SK-N-SH (cell line): ENCODE data around the gene ARIH2. TPM values are rescaled to one million over a fixed set of nuclear protein-coding genes. Genes with fewer than 3 reads are reported as not detected.

ENCODE experiments used
- CTCF ChIA-PET: fragments of 300-600, 350-600 bp; formaldehyde crosslinking; extraction: SDS; loops from one replicate; lab custom pipeline; 2021; lab: Yijun Ruan, JAX
- POLR2A ChIA-PET: fragments of 350-600 bp; sonication (Branson Sonifier 250); formaldehyde crosslinking; extraction: SDS; loops from one replicate; lab custom pipeline; 2020; ENCODE audit warnings: antibody characterized with exemption, inconsistent platforms; lab: Yijun Ruan, JAX
- DNase-seq: peaks from one replicate; pipeline ENCODE4 v3.0.0; 2012
- H2AFZ ChIP-seq: fragments of 200-600 bp; sonication (generic); 2 replicates; pipeline ENCODE4 v1.8.1; 2016; ENCODE audit warnings: antibody characterized with exemption, mild to moderate bottlenecking, low read depth
- H3F3A ChIP-seq: fragments of 200-600 bp; sonication (generic); replicated peaks from 2 replicates; pipeline ENCODE3; 2016; ENCODE audit warnings: antibody characterized with exemption, mild to moderate bottlenecking; ENCODE audit not compliant: insufficient read depth
- H3K27ac ChIP-seq, 2 experiments: fragments of 200-500 bp in 1 of 2; fragments of 200-600 bp in 1 of 2; sonication (Bioruptor generic) in 1 of 2; sonication (generic), shearing (Covaris generic) in 1 of 2; 2 replicates each; pipeline versions ENCODE4 v1.5.1 to v1.6.1; 2014 to 2016; ENCODE audit warnings: low read depth in 2 of 2, inconsistent platforms in 1 of 2, low read length in 1 of 2, mild to moderate bottlenecking in 1 of 2, mixed read lengths in 1 of 2
- H3K27me3 ChIP-seq: fragments of 200-600 bp; sonication (generic), shearing (Covaris generic); 2 replicates; pipeline ENCODE4 v1.6.1; 2016; ENCODE audit warnings: mixed run types; ENCODE audit not compliant: insufficient read depth
- H3K36me3 ChIP-seq, 2 experiments: fragments of 200-500 bp in 1 of 2; fragments of 200-600 bp in 1 of 2; sonication (Bioruptor generic) in 1 of 2; sonication (generic) in 1 of 2; replicated peaks in 1 of 2; 2 replicates each; pipeline versions ENCODE3 to v1.5.1; 2014 to 2016; ENCODE audit warnings: low read length in 1 of 2, mild to moderate bottlenecking in 1 of 2; ENCODE audit not compliant: insufficient read depth in 2 of 2, control insufficient read depth in 1 of 2
- H3K4me1 ChIP-seq, 2 experiments: fragments of 200-500 bp in 1 of 2; fragments of 200-600 bp in 1 of 2; sonication (Bioruptor generic) in 1 of 2; sonication (generic), shearing (Covaris generic) in 1 of 2; 2 replicates each; pipeline versions ENCODE4 v1.5.1 to v1.6.1; 2014 to 2016; ENCODE audit warnings: low read depth in 1 of 2, low read length in 1 of 2, mixed run types in 1 of 2; ENCODE audit not compliant: insufficient read depth in 2 of 2, control insufficient read depth in 1 of 2
- H3K4me2 ChIP-seq: fragments of 200-600 bp; sonication (generic), shearing (Covaris generic); 2 replicates; pipeline ENCODE4 v1.6.1; 2017; ENCODE audit warnings: mixed run types
- H3K4me3 ChIP-seq, 2 experiments: fragments of 200-500 bp in 1 of 2; fragments of 200-600 bp in 1 of 2; sonication (Bioruptor generic) in 1 of 2; sonication (generic), shearing (Covaris generic) in 1 of 2; 2 replicates each; pipeline versions ENCODE4 v1.5.1 to v1.8.1; 2014 to 2016; ENCODE audit warnings: low read depth in 2 of 2, inconsistent platforms in 1 of 2, low read length in 1 of 2, mild to moderate bottlenecking in 1 of 2, mixed read lengths in 1 of 2, moderate library complexity in 1 of 2
- H3K79me2 ChIP-seq: fragments of 200-600 bp; sonication (generic); 2 replicates; pipeline ENCODE4 v1.8.1; 2017; ENCODE audit warnings: mild to moderate bottlenecking; ENCODE audit not compliant: insufficient read depth
- H3K9ac ChIP-seq: fragments of 200-600 bp; sonication (generic); 2 replicates; pipeline ENCODE4 v1.6.1; 2017; ENCODE audit warnings: mixed run types
- H3K9me2 ChIP-seq: fragments of 200-600 bp; sonication (generic); 2 replicates; pipeline ENCODE4 v1.6.1; 2017; ENCODE audit warnings: mixed run types
- H3K9me3 ChIP-seq: fragments of 200-600 bp; sonication (generic); 2 replicates; pipeline ENCODE4 v1.6.1; 2017; ENCODE audit warnings: mixed run types, mild to moderate bottlenecking, moderate library complexity
- H4K20me1 ChIP-seq: fragments of 200-600 bp; sonication (generic); 2 replicates; pipeline ENCODE4 v1.6.1; 2017; ENCODE audit warnings: mild to moderate bottlenecking, mixed run types; ENCODE audit not compliant: insufficient read depth
- CHD2 ChIP-seq: fragments of 150-350 bp; IDR thresholded peaks from 2 replicates; pipeline ENCODE4 v1.6.1; 2018; ENCODE audit warnings: low read length; ENCODE audit not compliant: partially characterized antibody
- ELF1 ChIP-seq: IDR thresholded peaks from 2 replicates; pipeline ENCODE4 v1.4.0; 2012
- FOXJ3 ChIP-seq: sonication (generic); formaldehyde crosslinking; IDR thresholded peaks from 2 replicates; pipeline ENCODE4 v1.5.1; 2020; ENCODE audit warnings: mild to moderate bottlenecking, missing genetic modification reagents
- GABPA ChIP-seq: IDR thresholded peaks from 2 replicates; pipeline ENCODE4 v1.4.0; 2012; ENCODE audit warnings: low read depth, mild to moderate bottlenecking
- IRF3 ChIP-seq: fragments of 150-350 bp; IDR thresholded peaks from 2 replicates; pipeline ENCODE4 v1.6.1; 2016; ENCODE audit warnings: mild to moderate bottlenecking, low read depth, low read length
- JUND ChIP-seq: IDR thresholded peaks from 2 replicates; pipeline ENCODE4 v1.4.0; 2012
- MAX ChIP-seq: IDR thresholded peaks from 2 replicates; pipeline ENCODE4 v1.4.0; 2012; ENCODE audit warnings: low read depth
- MEF2A ChIP-seq: IDR thresholded peaks from 2 replicates; pipeline ENCODE4 v1.4.0; 2012; ENCODE audit warnings: low read depth, borderline replicate concordance
- MXI1 ChIP-seq: IDR thresholded peaks from 2 replicates; pipeline ENCODE4 v1.6.1; 2012; ENCODE audit warnings: mild to moderate bottlenecking, low read depth, low read length, improper control_type of control experiment
- NFIC ChIP-seq: IDR thresholded peaks from 2 replicates; pipeline ENCODE4 v1.4.0; 2012; ENCODE audit warnings: borderline replicate concordance
- NRF1 ChIP-seq: IDR thresholded peaks from 2 replicates; pipeline ENCODE4 v1.6.1; 2012; ENCODE audit warnings: low read depth, mild to moderate bottlenecking, low read length
- PBX3 ChIP-seq: IDR thresholded peaks from 2 replicates; pipeline ENCODE4; 2012
- POLR2AphosphoS5 ChIP-seq: IDR thresholded peaks from 2 replicates; pipeline ENCODE4 v1.6.1; 2012; ENCODE audit warnings: low read depth, low read length
- RAD21 ChIP-seq: IDR thresholded peaks from 2 replicates; pipeline ENCODE4 v1.6.1; 2012; ENCODE audit warnings: mild to moderate bottlenecking, low read length
- RCOR1 ChIP-seq: fragments of 150-350 bp; IDR thresholded peaks from 2 replicates; pipeline ENCODE4 v1.6.1; 2017; ENCODE audit warnings: antibody characterized with exemption, low read length
- REST ChIP-seq: IDR thresholded peaks from 2 replicates; pipeline ENCODE4 v1.6.1; 2012; ENCODE audit warnings: mild to moderate bottlenecking, low read depth, low read length, moderate library complexity
- RXRA ChIP-seq: IDR thresholded peaks from 2 replicates; pipeline ENCODE4 v1.4.0; 2012; ENCODE audit warnings: low read depth, mild to moderate bottlenecking, borderline replicate concordance
- SIN3A ChIP-seq: IDR thresholded peaks from 2 replicates; pipeline ENCODE4 v1.6.1; 2012; ENCODE audit warnings: low read depth, mild to moderate bottlenecking, low read length, moderate library complexity, borderline replicate concordance
- SMC3 ChIP-seq: IDR thresholded peaks from 2 replicates; pipeline ENCODE4 v1.6.1; 2012; ENCODE audit warnings: low read depth, low read length, improper control_type of control experiment
- TAF1 ChIP-seq: IDR thresholded peaks from 2 replicates; pipeline ENCODE4 v1.6.1; 2012; ENCODE audit warnings: low read depth, mild to moderate bottlenecking, low read length, moderate library complexity, borderline replicate concordance
- TCF12 ChIP-seq: IDR thresholded peaks from 2 replicates; pipeline ENCODE4 v1.4.0; 2012
- TEAD4 ChIP-seq: IDR thresholded peaks from 2 replicates; pipeline ENCODE4 v1.4.0; 2012; ENCODE audit warnings: mild to moderate bottlenecking, borderline replicate concordance; ENCODE audit not compliant: insufficient read depth
- WGBS: methylation state at CpG from one replicate; pipeline ENCODE4 v1.1.6; 2017; ENCODE audit warnings: low lambda C conversion rate; 5-methylcytosine and 5-hydroxymethylcytosine counted together
- polyA plus RNA-seq, 3 experiments: library from polyadenylated mRNA; depleted of rRNA; stranded (reverse); fragments of >200 nt; gene quantifications; 2 replicates each; pipeline ENCODE4 v1.2.3, GENCODE V29; 2012
- TF ChIP-seq, protein P1 (sequence below): fragments of 150-350 bp; IDR thresholded peaks from 2 replicates; pipeline ENCODE4 v1.6.1; 2017; ENCODE audit warnings: antibody characterized with exemption, low read length, low read depth, borderline replicate concordance
- TF ChIP-seq, protein P2 (sequence below): IDR thresholded peaks from 2 replicates; pipeline ENCODE4 v1.4.0; 2012; ENCODE audit warnings: low read depth, borderline replicate concordance

Gene ARIH2
- polyA plus RNA-seq, 1 of the 3 experiments (the other 2 are of a cell fraction), result 69.7 TPM

- no peaks in the 10 kb centered on the region for H3K9me2 ChIP-seq
- H3K4me1 ChIP-seq, result peaks cover 0 to 34% of the 10 kb centered on the region in 2 experiments; a peak in 1 of 4 replicates
- H2AFZ ChIP-seq, result peak within 1 kb of the TSS; percentile 77; the same call in 1 of the 2 replicates
- CTCF ChIA-PET, result interaction anchor here (0.8 to 14.2 kb wide), 5 partner anchors 10 to 431 kb away, joined by 3 to 114 read pairs (median 3); partner anchors contain the start of genes P4HTM, USP4 and WDR6
- H3K4me3 ChIP-seq, result peak within 1 kb of the TSS; percentile 83 to 87
- H3K27me3 ChIP-seq, result no peaks in the 10 kb centered on the region
- H3F3A ChIP-seq, result peaks cover 34% of the 10 kb centered on the region
- H3K9ac ChIP-seq, result peak within 1 kb of the TSS; percentile 80
- peaks cover 20% of the 10 kb centered on the region for H4K20me1 ChIP-seq
- no peaks in the 10 kb centered on the region for H3K9me3 ChIP-seq
- 1% methylated on average over 28 of the region's 85 CpGs for whole genome bisulfite sequencing
- POLR2A ChIA-PET, result interaction anchor here (0.6 to 3.7 kb wide), 6 partner anchors 9 to 78 kb away, joined by 3 to 46 read pairs (median 3); partner anchors contain the start of gene WDR6
- H3K27ac ChIP-seq, result peak within 1 kb of the TSS; percentile 89 to 99
- DNase-seq, result peak; percentile 89
- peaks cover 55% of the 10 kb centered on the region for H3K79me2 ChIP-seq
- peaks cover 10 to 37% of the 10 kb centered on the region in 2 experiments for H3K36me3 ChIP-seq
- H3K4me2 ChIP-seq, result peak within 1 kb of the TSS; percentile 97
- TF ChIP-seq RXRA (no peak), RCOR1 (no peak), RAD21 (no peak), IRF3 (no peak), PBX3 (peak; percentile 44; the same call in 1 of the 2 replicates), REST (no peak), MXI1 (peak; percentile 55; the same call in 1 of the 2 replicates), TAF1 (no peak), TEAD4 (0 out of 2 replicates have a peak, but pooled peaks have one; percentile 31), SIN3A (peak; percentile 11; the same call in 1 of the 2 replicates), NRF1 (peak; percentile 77), POLR2AphosphoS5 (peak; percentile 83), CHD2 (peak; percentile 26), SMC3 (no peak), JUND (0 out of 2 replicates have a peak, but pooled peaks have one; percentile 28), ELF1 (peak; percentile 73), GABPA (peak; percentile 90), MEF2A (no peak), FOXJ3 (CRISPR knock-in tag) (no peak), TCF12 (peak; percentile 28; the same call in 1 of the 2 replicates), MAX (peak; percentile 18), NFIC (0 out of 2 replicates have a peak, but pooled peaks have one; percentile 27)
- TF ChIP-seq, protein P1, sequence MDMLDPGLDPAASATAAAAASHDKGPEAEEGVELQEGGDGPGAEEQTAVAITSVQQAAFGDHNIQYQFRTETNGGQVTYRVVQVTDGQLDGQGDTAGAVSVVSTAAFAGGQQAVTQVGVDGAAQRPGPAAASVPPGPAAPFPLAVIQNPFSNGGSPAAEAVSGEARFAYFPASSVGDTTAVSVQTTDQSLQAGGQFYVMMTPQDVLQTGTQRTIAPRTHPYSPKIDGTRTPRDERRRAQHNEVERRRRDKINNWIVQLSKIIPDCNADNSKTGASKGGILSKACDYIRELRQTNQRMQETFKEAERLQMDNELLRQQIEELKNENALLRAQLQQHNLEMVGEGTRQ, result no peak
- TF ChIP-seq, protein P2, sequence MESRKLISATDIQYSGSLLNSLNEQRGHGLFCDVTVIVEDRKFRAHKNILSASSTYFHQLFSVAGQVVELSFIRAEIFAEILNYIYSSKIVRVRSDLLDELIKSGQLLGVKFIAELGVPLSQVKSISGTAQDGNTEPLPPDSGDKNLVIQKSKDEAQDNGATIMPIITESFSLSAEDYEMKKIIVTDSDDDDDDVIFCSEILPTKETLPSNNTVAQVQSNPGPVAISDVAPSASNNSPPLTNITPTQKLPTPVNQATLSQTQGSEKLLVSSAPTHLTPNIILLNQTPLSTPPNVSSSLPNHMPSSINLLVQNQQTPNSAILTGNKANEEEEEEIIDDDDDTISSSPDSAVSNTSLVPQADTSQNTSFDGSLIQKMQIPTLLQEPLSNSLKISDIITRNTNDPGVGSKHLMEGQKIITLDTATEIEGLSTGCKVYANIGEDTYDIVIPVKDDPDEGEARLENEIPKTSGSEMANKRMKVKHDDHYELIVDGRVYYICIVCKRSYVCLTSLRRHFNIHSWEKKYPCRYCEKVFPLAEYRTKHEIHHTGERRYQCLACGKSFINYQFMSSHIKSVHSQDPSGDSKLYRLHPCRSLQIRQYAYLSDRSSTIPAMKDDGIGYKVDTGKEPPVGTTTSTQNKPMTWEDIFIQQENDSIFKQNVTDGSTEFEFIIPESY, result peak; percentile 63
These were observed 99.5 kb downstream of the ARIH2 start, which contains the start of gene DALRD3 for GRCh38 chr3:49017971-49018706. DALRD3 (minus strand) TSS chr3:49018580; CDS start chr3:49018564, 16 bp downstream.
